SK-N-SH treated with all-trans-retinoic acid at 6 μM for 48 hours (cell line): Measurements from ENCODE around the gene STYX.
"Not testable (repeated sequence)": the region's sequence is repeated elsewhere in the genome, so short reads cannot be mapped to it uniquely, and the experiment has no call there.

ENCODE experiments used
- ATAC-seq: fragments of 200-7000 bp; cut with Tn5 transposase; 3 replicates; pipeline ENCODE4 v1.9.1; 2020; ENCODE audit warnings: mild to moderate bottlenecking, moderate library complexity
- ARNTL ChIP-seq: fragments of 450-650 bp; formaldehyde crosslinking; IDR thresholded peaks from 2 replicates; pipeline ENCODE4 v1.5.0; 2020; ENCODE audit warnings: low read depth, mild to moderate bottlenecking, moderate library complexity, borderline replicate concordance
- BACH2 ChIP-seq: fragments of 250-450 bp; sonication (Bioruptor Pico); IDR thresholded peaks from 2 replicates; pipeline ENCODE4 v1.9.0; 2021; ENCODE audit warnings: mild to moderate bottlenecking, borderline replicate concordance
- CSDC2 ChIP-seq: fragments of 250-450 bp; sonication (Bioruptor Pico); IDR thresholded peaks from 2 replicates; pipeline ENCODE4 v1.5.0; 2020; ENCODE audit warnings: mild to moderate bottlenecking, moderate library complexity
- ESRRG ChIP-seq: fragments of 250-450 bp; sonication (Bioruptor Pico); IDR thresholded peaks from 2 replicates; pipeline ENCODE4 v1.6.1; 2021; ENCODE audit warnings: mild to moderate bottlenecking
- GLIS3 ChIP-seq: fragments of 250-450 bp; sonication (Bioruptor Pico); IDR thresholded peaks from 2 replicates; pipeline ENCODE4 v1.5.0; 2020; ENCODE audit warnings: mild to moderate bottlenecking, moderate library complexity
- OSR1 ChIP-seq: fragments of 250-450 bp; sonication (Bioruptor Pico); IDR thresholded peaks from 2 replicates; pipeline ENCODE4 v1.8.0; 2022; ENCODE audit warnings: moderate library complexity, mild to moderate bottlenecking, inconsistent platforms
- RARB ChIP-seq: fragments of 250-450 bp; sonication (Bioruptor Pico); IDR thresholded peaks from 2 replicates; pipeline ENCODE4 v1.8.0; 2021; ENCODE audit warnings: mild to moderate bottlenecking, moderate library complexity
- SNAI2 ChIP-seq: fragments of 250-450 bp; sonication (Bioruptor Pico); IDR thresholded peaks from 2 replicates; pipeline ENCODE4 v1.5.0; 2020; ENCODE audit warnings: mild to moderate bottlenecking, moderate library complexity
- TCF4 ChIP-seq: fragments of 250-450 bp; sonication (Bioruptor Pico); IDR thresholded peaks from 2 replicates; pipeline ENCODE4 v1.8.0; 2021; ENCODE audit warnings: mild to moderate bottlenecking, moderate library complexity, borderline replicate concordance
- TOX ChIP-seq: fragments of 250-450 bp; sonication (Bioruptor Pico); IDR thresholded peaks from 2 replicates; pipeline ENCODE4 v1.8.0; 2021; ENCODE audit warnings: mild to moderate bottlenecking, moderate library complexity, borderline replicate concordance
- ZC3H10 ChIP-seq: fragments of 250-450 bp; sonication (Bioruptor Pico); IDR thresholded peaks from 2 replicates; pipeline ENCODE4 v1.5.1; 2021; ENCODE audit warnings: mild to moderate bottlenecking, moderate library complexity
- ZFP30 ChIP-seq: fragments of 450-650 bp; formaldehyde crosslinking; IDR thresholded peaks from 2 replicates; pipeline ENCODE4 v1.5.0; 2022; ENCODE audit warnings: mild to moderate bottlenecking, moderate library complexity
- ZNF70 ChIP-seq: fragments of 450-650 bp; formaldehyde crosslinking; IDR thresholded peaks from 2 replicates; pipeline ENCODE4 v1.5.0; 2020; ENCODE audit warnings: mild to moderate bottlenecking, moderate library complexity
- ZNF8 ChIP-seq: fragments of 450-650 bp; formaldehyde crosslinking; IDR thresholded peaks from 2 replicates; pipeline ENCODE4 v1.5.0; 2020; ENCODE audit warnings: mild to moderate bottlenecking, moderate library complexity
- TF ChIP-seq, protein P1 (sequence below): fragments of 250-450 bp; sonication (Bioruptor Pico); IDR thresholded peaks from 2 replicates; pipeline ENCODE4 v1.5.1; 2021; ENCODE audit warnings: mild to moderate bottlenecking, moderate library complexity
- TF ChIP-seq, protein P2 (sequence below): fragments of 250-450 bp; sonication (Bioruptor Pico); IDR thresholded peaks from 2 replicates; pipeline ENCODE4 v1.8.0; 2021; ENCODE audit warnings: low read depth, mild to moderate bottlenecking, moderate library complexity, borderline replicate concordance
- TF ChIP-seq, protein P3 (sequence below): fragments of 250-450 bp; sonication (Bioruptor Pico); IDR thresholded peaks from 2 replicates; pipeline ENCODE4 v1.5.1; 2020; ENCODE audit warnings: low read depth, mild to moderate bottlenecking, moderate library complexity
- TF ChIP-seq, protein P4 (sequence below): fragments of 250-450 bp; sonication (Bioruptor Pico); IDR thresholded peaks from 2 replicates; pipeline ENCODE4 v1.5.0; 2020; ENCODE audit warnings: mild to moderate bottlenecking, moderate library complexity
- TF ChIP-seq, protein P5 (sequence below): fragments of 250-450 bp; sonication (Bioruptor Pico); IDR thresholded peaks from 2 replicates; pipeline ENCODE4 v1.8.0; 2020; ENCODE audit warnings: mild to moderate bottlenecking, moderate library complexity, borderline replicate concordance

Gene STYX

DNA sequence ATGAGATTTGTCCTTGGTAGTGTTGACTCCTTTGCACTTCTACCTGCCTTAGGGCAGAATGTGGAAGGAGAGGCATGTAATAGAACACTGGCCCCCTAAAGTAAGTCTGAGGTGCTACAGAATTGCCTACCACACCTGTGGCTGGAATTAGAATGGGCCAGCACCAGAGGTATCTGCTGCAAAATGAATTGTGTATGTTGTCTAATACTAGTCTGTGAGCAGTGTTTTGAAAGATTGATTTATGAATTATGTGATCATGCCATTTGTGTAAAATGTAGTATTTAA lies 5.7 kb upstream of the STYX start:
- ATAC-seq = no peak
- no peak for TF ChIP-seq CSDC2 (CRISPR knock-in tag)
- no peak for TF ChIP-seq GLIS3 (CRISPR knock-in tag)
- TF ChIP-seq BACH2 (CRISPR knock-in tag) = no peak
- no peak for TF ChIP-seq ZC3H10
- TF ChIP-seq, protein P1, sequence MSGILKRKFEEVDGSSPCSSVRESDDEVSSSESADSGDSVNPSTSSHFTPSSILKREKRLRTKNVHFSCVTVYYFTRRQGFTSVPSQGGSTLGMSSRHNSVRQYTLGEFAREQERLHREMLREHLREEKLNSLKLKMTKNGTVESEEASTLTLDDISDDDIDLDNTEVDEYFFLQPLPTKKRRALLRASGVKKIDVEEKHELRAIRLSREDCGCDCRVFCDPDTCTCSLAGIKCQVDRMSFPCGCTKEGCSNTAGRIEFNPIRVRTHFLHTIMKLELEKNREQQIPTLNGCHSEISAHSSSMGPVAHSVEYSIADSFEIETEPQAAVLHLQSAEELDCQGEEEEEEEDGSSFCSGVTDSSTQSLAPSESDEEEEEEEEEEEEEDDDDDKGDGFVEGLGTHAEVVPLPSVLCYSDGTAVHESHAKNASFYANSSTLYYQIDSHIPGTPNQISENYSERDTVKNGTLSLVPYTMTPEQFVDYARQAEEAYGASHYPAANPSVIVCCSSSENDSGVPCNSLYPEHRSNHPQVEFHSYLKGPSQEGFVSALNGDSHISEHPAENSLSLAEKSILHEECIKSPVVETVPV (CRISPR knock-in tag) = no peak
- TF ChIP-seq OSR1 = no peak
- TF ChIP-seq ZNF70 = no peak
- no peak for TF ChIP-seq TCF4 (CRISPR knock-in tag)
- TF ChIP-seq TOX = no peak

DNA sequence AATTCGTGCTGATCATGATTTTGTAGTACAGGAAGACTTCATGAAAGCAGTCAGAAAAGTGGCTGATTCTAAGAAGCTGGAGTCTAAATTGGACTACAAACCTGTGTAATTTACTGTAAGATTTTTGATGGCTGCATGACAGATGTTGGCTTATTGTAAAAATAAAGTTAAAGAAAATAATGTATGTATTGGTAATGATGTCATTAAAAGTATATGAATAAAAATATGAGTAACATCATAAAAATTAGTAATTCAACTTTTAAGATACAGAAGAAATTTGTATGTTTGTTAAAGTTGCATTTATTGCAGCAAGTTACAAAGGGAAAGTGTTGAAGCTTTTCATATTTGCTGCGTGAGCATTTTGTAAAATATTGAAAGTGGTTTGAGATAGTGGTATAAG lies 2.5 kb upstream of the STYX start:
- ATAC-seq = not testable (repeated sequence)

DNA sequence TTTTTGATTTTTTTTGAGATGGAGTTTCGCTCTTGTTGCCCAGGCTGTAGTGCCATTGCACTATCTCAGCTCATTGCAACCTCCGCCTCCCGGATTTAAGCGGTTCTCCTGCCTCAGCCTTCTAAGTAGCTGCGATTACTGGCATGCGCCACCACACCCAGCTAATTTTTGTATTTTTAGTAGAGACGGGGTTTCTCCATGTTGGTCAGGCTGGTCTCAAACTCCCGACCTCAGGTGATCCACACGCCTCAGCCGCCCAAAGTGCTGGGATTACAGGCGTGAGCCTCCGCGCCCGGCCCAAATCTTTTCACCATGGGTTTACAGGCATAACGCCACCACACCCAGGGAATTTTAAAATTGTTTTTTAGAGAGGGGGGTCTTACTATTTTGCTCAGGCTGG lies 931 bp upstream of the STYX start:
- not testable (repeated sequence) for ATAC-seq

DNA sequence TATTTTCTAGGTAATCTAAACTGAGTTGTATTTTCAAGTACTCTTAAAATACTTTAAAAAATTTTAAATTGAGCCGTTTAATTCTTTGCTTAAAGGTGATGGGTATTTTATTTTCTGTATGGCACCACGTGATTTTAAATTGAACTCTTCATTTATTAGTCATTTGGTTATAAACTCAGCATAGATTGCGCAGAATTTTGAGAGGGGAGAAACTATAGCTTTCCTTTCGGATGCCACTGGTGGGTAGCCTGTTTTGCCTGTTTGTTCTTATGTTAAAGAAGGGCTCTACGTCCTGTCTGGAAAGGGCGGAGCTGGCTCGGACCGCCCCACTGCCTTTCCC lies 411 bp upstream of the STYX start:
- ATAC-seq = no peak

More for the DNA sequence above, 411 bp upstream of the STYX start:
- no peak for TF ChIP-seq ZC3H10
- TF ChIP-seq, protein P2, sequence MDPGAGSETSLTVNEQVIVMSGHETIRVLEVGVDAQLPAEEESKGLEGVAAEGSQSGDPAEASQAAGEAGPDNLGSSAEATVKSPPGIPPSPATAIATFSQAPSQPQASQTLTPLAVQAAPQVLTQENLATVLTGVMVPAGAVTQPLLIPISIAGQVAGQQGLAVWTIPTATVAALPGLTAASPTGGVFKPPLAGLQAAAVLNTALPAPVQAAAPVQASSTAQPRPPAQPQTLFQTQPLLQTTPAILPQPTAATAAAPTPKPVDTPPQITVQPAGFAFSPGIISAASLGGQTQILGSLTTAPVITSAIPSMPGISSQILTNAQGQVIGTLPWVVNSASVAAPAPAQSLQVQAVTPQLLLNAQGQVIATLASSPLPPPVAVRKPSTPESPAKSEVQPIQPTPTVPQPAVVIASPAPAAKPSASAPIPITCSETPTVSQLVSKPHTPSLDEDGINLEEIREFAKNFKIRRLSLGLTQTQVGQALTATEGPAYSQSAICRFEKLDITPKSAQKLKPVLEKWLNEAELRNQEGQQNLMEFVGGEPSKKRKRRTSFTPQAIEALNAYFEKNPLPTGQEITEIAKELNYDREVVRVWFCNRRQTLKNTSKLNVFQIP = no peak
- TF ChIP-seq GLIS3 (CRISPR knock-in tag) = no peak
- TF ChIP-seq RARB (CRISPR knock-in tag) = no peak
- no peak for TF ChIP-seq ARNTL (CRISPR knock-in tag)
- TF ChIP-seq TOX = no peak
- TF ChIP-seq, protein P3, sequence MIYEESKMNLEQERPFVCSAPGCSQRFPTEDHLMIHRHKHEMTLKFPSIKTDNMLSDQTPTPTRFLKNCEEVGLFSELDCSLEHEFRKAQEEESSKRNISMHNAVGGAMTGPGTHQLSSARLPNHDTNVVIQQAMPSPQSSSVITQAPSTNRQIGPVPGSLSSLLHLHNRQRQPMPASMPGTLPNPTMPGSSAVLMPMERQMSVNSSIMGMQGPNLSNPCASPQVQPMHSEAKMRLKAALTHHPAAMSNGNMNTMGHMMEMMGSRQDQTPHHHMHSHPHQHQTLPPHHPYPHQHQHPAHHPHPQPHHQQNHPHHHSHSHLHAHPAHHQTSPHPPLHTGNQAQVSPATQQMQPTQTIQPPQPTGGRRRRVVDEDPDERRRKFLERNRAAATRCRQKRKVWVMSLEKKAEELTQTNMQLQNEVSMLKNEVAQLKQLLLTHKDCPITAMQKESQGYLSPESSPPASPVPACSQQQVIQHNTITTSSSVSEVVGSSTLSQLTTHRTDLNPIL = no peak
- TF ChIP-seq ZNF70 = no peak
- no peak for TF ChIP-seq SNAI2
- no peak for TF ChIP-seq CSDC2 (CRISPR knock-in tag)
- no peak for TF ChIP-seq TCF4 (CRISPR knock-in tag)
- TF ChIP-seq, protein P1 (CRISPR knock-in tag) = no peak
- TF ChIP-seq, protein P4, sequence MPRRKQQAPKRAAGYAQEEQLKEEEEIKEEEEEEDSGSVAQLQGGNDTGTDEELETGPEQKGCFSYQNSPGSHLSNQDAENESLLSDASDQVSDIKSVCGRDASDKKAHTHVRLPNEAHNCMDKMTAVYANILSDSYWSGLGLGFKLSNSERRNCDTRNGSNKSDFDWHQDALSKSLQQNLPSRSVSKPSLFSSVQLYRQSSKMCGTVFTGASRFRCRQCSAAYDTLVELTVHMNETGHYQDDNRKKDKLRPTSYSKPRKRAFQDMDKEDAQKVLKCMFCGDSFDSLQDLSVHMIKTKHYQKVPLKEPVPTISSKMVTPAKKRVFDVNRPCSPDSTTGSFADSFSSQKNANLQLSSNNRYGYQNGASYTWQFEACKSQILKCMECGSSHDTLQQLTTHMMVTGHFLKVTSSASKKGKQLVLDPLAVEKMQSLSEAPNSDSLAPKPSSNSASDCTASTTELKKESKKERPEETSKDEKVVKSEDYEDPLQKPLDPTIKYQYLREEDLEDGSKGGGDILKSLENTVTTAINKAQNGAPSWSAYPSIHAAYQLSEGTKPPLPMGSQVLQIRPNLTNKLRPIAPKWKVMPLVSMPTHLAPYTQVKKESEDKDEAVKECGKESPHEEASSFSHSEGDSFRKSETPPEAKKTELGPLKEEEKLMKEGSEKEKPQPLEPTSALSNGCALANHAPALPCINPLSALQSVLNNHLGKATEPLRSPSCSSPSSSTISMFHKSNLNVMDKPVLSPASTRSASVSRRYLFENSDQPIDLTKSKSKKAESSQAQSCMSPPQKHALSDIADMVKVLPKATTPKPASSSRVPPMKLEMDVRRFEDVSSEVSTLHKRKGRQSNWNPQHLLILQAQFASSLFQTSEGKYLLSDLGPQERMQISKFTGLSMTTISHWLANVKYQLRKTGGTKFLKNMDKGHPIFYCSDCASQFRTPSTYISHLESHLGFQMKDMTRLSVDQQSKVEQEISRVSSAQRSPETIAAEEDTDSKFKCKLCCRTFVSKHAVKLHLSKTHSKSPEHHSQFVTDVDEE = no peak
- no peak for TF ChIP-seq BACH2 (CRISPR knock-in tag)
- TF ChIP-seq, protein P5, sequence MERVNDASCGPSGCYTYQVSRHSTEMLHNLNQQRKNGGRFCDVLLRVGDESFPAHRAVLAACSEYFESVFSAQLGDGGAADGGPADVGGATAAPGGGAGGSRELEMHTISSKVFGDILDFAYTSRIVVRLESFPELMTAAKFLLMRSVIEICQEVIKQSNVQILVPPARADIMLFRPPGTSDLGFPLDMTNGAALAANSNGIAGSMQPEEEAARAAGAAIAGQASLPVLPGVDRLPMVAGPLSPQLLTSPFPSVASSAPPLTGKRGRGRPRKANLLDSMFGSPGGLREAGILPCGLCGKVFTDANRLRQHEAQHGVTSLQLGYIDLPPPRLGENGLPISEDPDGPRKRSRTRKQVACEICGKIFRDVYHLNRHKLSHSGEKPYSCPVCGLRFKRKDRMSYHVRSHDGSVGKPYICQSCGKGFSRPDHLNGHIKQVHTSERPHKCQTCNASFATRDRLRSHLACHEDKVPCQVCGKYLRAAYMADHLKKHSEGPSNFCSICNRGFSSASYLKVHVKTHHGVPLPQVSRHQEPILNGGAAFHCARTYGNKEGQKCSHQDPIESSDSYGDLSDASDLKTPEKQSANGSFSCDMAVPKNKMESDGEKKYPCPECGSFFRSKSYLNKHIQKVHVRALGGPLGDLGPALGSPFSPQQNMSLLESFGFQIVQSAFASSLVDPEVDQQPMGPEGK (CRISPR knock-in tag) = no peak
- no peak for TF ChIP-seq ZNF8 (CRISPR knock-in tag)
- no peak for TF ChIP-seq ZFP30 (CRISPR knock-in tag)
- TF ChIP-seq ESRRG (CRISPR knock-in tag) = no peak
